ENCODE measurements around the gene GABPB2.

GRCh38 chr1:151167116-151167515 lies 96.6 kb downstream of the GABPB2 start:
- TF ChIP-seq CTCF (IDR thresholded peaks at IDR 0.05 in 8 of 11, conservative IDR thresholded peaks at IDR 0.05 in 3 of 11) (no peak), POLR2A (IDR thresholded peaks at IDR 0.05) (no peak)

Measured in spleen (tissue), 7 donors.